Spinal cord (tissue), 10 donors: ENCODE data around the gene CTBP2. TPM values are rescaled to one million over a fixed set of nuclear protein-coding genes. Genes with fewer than 3 reads are reported as not detected.

Source experiments
- DNase-seq, 6 donors: peaks; one replicate each; pipeline versions ENCODE4 v3.0.0 to v3.0.0-alpha.2; 2013 to 2015; ENCODE audit warnings: low spot score in 6 of 6, low read depth in 4 of 6
- H3K27ac ChIP-seq: one replicate; pipeline ENCODE4 v1.5.1; 2013; ENCODE audit warnings: low read depth, low read length, control low read depth
- H3K27me3 ChIP-seq: one replicate; pipeline ENCODE4 v1.6.1; 2013; ENCODE audit warnings: low read length; ENCODE audit not compliant: control insufficient read depth, insufficient read depth
- H3K36me3 ChIP-seq: one replicate; pipeline ENCODE4 v1.6.1; 2013; ENCODE audit warnings: low read length; ENCODE audit not compliant: control insufficient read depth, insufficient read depth
- H3K4me1 ChIP-seq: one replicate; pipeline ENCODE4 v1.6.1; 2013; ENCODE audit warnings: low read length; ENCODE audit not compliant: control insufficient read depth, insufficient read depth
- H3K4me3 ChIP-seq: one replicate; pipeline ENCODE4 v1.5.1; 2013; ENCODE audit warnings: low read depth, low read length, control low read depth
- H3K9me3 ChIP-seq: one replicate; pipeline ENCODE4 v1.6.1; 2013; ENCODE audit warnings: low read length; ENCODE audit not compliant: control insufficient read depth, insufficient read depth
- WGBS: methylation state at CpG from one replicate; pipeline ENCODE4 v1.1.5; 2013; ENCODE audit warnings: missing lambda C conversion rate; ENCODE audit not compliant: insufficient coverage; 5-methylcytosine and 5-hydroxymethylcytosine counted together
- polyA plus RNA-seq, 2 donors: library from polyadenylated mRNA; unstranded; fragments of 120-200 nt; gene quantifications; one replicate each; pipeline ENCODE4 v1.2.1, GENCODE V29; 2013; ENCODE audit not compliant: insufficient read length in 2 of 2
- total RNA-seq, 2 donors: library from RNA; depleted of rRNA in 1 of 2; stranded (reverse); fragments of 120-200 nt in 1 of 2; fragments of >200 nt in 1 of 2; gene quantifications; one replicate each; pipeline versions ENCODE4 v1.2.3 to v1.2.4, GENCODE V29; 2013 to 2014
- donor health status: healthy.

The CTBP2 gene
- total and polyA plus RNA-seq, 4 donors: 44.2 to 96.2 (median 83.9) TPM

DNA sequence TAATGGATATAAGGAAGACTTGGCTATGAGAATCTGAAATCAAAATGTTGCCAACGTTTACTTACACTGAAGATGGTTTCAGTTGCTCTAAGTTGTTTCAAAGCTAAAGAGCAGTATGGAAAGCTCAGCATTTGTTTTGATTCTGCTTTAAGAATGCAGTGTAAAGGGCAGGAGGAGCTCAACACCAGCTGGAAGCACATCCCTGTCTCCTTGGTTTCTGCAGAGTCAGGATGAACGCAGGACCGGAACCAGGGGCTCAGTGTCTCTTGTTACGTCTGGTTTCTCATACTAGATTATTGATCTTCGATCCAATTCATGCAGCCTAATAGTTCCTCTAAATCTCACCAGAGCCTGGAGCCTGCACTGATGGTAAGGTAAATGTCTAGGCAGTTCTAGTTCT, 194.4 kb downstream of the CTBP2 start:
- H3K27ac ChIP-seq: no peak overlapping the region
- H3K27me3 ChIP-seq: no peaks in the 10 kb centered on the region
- H3K9me3 ChIP-seq: no peaks in the 10 kb centered on the region
- WGBS: 50% methylated on average over 1 of the region's 5 CpGs
- H3K36me3 ChIP-seq: peaks cover 10% of the 10 kb centered on the region
- no peak for DNase-seq
- peaks cover 10% of the 10 kb centered on the region for H3K4me1 ChIP-seq
- no peak overlapping the region for H3K4me3 ChIP-seq

DNA sequence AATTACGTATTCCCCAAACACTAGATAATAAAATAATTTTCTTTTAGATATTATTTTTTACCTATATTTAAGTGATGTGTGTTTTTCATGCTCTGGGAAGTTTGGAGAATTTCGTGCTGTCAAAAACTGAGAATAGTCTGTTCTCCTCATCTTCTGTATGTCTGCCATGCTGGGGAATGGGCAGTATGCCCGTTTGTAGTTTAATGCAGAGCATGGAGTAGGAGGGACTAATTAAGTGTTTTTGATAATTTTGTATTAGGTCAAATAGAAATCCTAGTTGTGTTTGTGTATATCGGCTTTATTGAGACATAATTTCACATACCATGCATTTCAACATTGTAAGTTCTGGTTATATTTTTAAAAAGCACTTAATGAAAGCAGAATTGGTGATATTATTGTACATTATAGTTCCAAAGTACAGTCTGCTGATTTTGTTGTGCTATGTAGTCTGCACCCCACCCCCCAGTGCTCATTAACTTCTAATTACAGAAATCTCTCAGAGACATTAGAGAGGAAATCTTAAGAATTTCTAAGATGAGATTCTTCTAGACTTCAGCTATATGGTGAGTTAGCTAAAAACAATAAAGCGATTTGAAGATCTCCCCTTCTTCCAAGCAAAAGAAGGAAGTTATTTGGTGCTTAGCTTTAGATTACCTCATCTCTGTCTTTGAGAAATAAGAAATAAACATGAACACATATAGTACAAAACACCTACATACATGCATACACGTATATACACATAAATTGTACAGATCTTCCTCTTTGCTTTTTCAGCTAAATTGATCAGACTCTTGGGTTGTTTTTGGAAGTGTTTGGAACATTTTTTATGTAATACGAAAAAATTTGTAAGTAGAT, 196.3 kb downstream of the CTBP2 start:
- Histone ChIP-seq H3K27me3 (no peaks in the 10 kb centered on the region), H3K36me3 (peaks cover 10% of the 10 kb centered on the region), H3K4me1 (no peaks in the 10 kb centered on the region), H3K9me3 (no peaks in the 10 kb centered on the region), H3K4me3 (no peak overlapping the region), H3K27ac (no peak overlapping the region)
- DNase-seq: peak in 1 of 6 donors; percentile 42
- no CpG with 5 or more reads among the region's 7 CpGs for WGBS

- DNase-seq: no peak
- Histone ChIP-seq H3K36me3 (peaks cover 4% of the 10 kb centered on the region), H3K27me3 (no peaks in the 10 kb centered on the region), H3K9me3 (no peaks in the 10 kb centered on the region), H3K4me3 (no peak overlapping the region), H3K4me1 (no peaks in the 10 kb centered on the region), H3K27ac (no peak overlapping the region)
- WGBS: no CpG with 5 or more reads among the region's 3 CpGs
These were observed 197.9 kb downstream of the CTBP2 start for GRCh38 chr10:124962421-124962820.

GRCh38 chr10:124961248-124961570, 199.2 kb downstream of the CTBP2 start:
- WGBS: 100% methylated on average over 1 of the region's 4 CpGs
- H3K9me3 ChIP-seq: no peaks in the 10 kb centered on the region
- no peaks in the 10 kb centered on the region for H3K27me3 ChIP-seq
- no peak overlapping the region for H3K27ac ChIP-seq
- no peak for DNase-seq
- no peaks in the 10 kb centered on the region for H3K4me1 ChIP-seq
- H3K4me3 ChIP-seq: no peak overlapping the region
- H3K36me3 ChIP-seq: no peaks in the 10 kb centered on the region

GRCh38 chr10:124959564-124959963, 200.8 kb downstream of the CTBP2 start:
- no peaks in the 10 kb centered on the region for H3K27me3 ChIP-seq
- 90% methylated on average over 2 of the region's 3 CpGs for WGBS
- H3K36me3 ChIP-seq: peaks cover 3% of the 10 kb centered on the region
- H3K4me3 ChIP-seq: no peak overlapping the region
- no peaks in the 10 kb centered on the region for H3K9me3 ChIP-seq
- DNase-seq: no peak
- H3K4me1 ChIP-seq: no peaks in the 10 kb centered on the region
- H3K27ac ChIP-seq: no peak overlapping the region

DNA sequence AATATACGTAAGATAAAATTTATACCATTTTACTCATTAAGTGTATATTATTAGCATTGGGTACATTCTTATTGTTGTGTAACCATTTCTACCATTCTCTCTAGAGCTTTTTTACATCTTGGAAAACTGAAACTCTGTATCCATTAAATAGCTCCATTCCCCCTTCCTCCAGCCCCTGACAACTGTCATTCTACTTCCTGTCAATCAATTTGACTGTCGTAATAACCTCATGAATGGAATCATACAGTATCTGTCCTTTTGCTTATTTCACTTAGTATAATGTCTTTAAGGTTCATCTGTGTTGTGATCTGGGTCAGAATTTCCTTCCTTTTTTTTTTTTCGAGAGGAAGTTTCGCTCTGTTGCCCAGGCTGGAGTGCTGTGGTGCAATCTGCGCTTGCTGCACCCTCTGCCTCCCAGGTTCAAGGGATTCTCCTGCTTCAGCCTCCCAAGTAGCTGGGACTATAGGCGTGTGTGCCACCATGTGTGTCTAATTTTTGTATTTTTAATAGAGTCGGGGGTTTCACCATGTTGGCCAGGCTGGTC, 202.9 kb downstream of the CTBP2 start:
- Histone ChIP-seq H3K9me3 (no peaks in the 10 kb centered on the region), H3K27ac (no peak overlapping the region), H3K4me1 (no peaks in the 10 kb centered on the region), H3K4me3 (no peak overlapping the region), H3K27me3 (no peaks in the 10 kb centered on the region), H3K36me3 (peaks cover 3% of the 10 kb centered on the region)
- 100% methylated on average over 2 of the region's 7 CpGs for WGBS
- DNase-seq: no peak

GRCh38 chr10:124956764-124957163, 203.6 kb downstream of the CTBP2 start:
- no peak overlapping the region for H3K4me3 ChIP-seq
- H3K27ac ChIP-seq: no peak overlapping the region

GRCh38 chr10:124955868-124956267, 204.5 kb downstream of the CTBP2 start:
- Histone ChIP-seq H3K4me1 (no peaks in the 10 kb centered on the region), H3K36me3 (peaks cover 3% of the 10 kb centered on the region), H3K4me3 (no peak overlapping the region), H3K27me3 (no peaks in the 10 kb centered on the region), H3K27ac (no peak overlapping the region), H3K9me3 (no peaks in the 10 kb centered on the region)
- WGBS: 70% methylated on average over 4 of the region's 10 CpGs
- DNase-seq: peak in 2 of 6 donors; percentile 22 to 65

More at GRCh38 chr10:124956764-124957163, 203.6 kb downstream of the CTBP2 start:
- Histone ChIP-seq H3K36me3 (peaks cover 3% of the 10 kb centered on the region), H3K27me3 (no peaks in the 10 kb centered on the region), H3K9me3 (no peaks in the 10 kb centered on the region), H3K4me1 (no peaks in the 10 kb centered on the region)
- no peak for DNase-seq
- no CpG with 5 or more reads among the region's 1 CpG for WGBS

DNA sequence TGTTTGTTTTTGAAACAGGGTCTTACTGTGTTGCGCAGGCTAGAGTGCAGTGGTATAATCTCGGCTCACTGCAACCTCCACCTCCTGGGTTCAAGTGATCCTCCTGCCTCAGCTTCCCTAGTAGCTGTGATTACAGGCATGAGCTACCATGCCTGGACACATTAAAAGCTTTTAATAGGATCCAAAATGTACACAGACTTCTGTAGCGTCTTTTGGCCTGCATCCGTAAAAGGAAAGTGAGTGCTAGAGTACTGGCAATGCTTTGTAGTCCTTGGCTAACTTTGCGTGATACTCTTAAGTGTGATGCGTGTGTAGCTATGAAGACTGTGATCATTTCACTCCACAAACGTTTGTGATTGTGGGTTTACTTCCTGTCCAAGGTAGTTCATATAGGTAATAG, 205.1 kb downstream of the CTBP2 start:
- 60% methylated on average over 1 of the region's 7 CpGs for WGBS

DNA sequence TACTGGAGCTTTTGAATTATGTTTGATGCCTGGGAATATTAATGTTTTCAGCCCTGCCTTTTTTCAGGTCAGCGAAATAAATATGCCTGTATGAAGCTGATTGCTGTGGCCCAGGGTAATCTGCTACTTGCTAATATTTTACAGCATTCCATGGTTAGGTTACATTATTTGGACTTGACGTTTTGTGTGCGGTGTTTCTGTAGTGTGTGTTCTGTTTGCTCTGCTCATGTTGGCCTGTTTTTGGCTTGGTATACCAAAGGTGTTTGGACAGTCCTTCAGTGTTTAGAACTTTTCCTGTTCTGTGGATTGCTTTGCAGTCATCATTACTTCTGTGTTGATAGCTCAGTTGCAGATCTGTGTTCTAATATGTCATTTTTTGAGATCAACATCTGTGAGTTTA, 206.9 kb downstream of the CTBP2 start:
- no peaks in the 10 kb centered on the region for H3K9me3 ChIP-seq
- H3K4me1 ChIP-seq: no peaks in the 10 kb centered on the region
- DNase-seq: no peak
- H3K27me3 ChIP-seq: no peaks in the 10 kb centered on the region
- H3K4me3 ChIP-seq: no peak overlapping the region
- WGBS: 96% methylated on average over 3 of the region's 3 CpGs
- H3K36me3 ChIP-seq: peaks cover 3% of the 10 kb centered on the region
- H3K27ac ChIP-seq: no peak overlapping the region

More for the DNA sequence above, 205.1 kb downstream of the CTBP2 start:
- Histone ChIP-seq H3K4me3 (no peak overlapping the region), H3K27ac (no peak overlapping the region), H3K36me3 (peaks cover 3% of the 10 kb centered on the region), H3K9me3 (no peaks in the 10 kb centered on the region), H3K27me3 (no peaks in the 10 kb centered on the region), H3K4me1 (no peaks in the 10 kb centered on the region)
- peak in 1 of 6 donors; percentile 37 for DNase-seq
